HG03045 (cell line): ENCODE data around the gene MAD2L2.

Experiments used
- ATAC-seq: cut with Tn5 transposase; IDR thresholded peaks from one replicate; pipeline ENCODE4 v1.9.1; 2021; ENCODE audit warnings: mild to moderate bottlenecking, moderate library complexity; ENCODE audit not compliant: unreplicated experiment

MAD2L2 gene

GRCh38 chr1:11681071-11681771, at the start of gene MAD2L2:
TSS of gene MAD2L2 (minus strand) at chr1:11681148. CDS start at chr1:11680601, 547 bp downstream.
- ATAC-seq, result peak; percentile 79

GRCh38 chr1:11730429-11730891, 49.5 kb upstream of the MAD2L2 start:
- ATAC-seq, result no peak

- ATAC-seq, result no peak
Measured at GRCh38 chr1:11729498-11730428, 48.8 kb upstream of the MAD2L2 start.

- ATAC-seq, result no peak
Measured at GRCh38 chr1:11729155-11729497, 48.2 kb upstream of the MAD2L2 start.

GRCh38 chr1:11728126-11728806, 47.3 kb upstream of the MAD2L2 start:
- no peak for ATAC-seq

- ATAC-seq, result no peak
Measured at GRCh38 chr1:11727119-11727518, 46.2 kb upstream of the MAD2L2 start.

GRCh38 chr1:11725616-11726015, 44.7 kb upstream of the MAD2L2 start:
- no peak for ATAC-seq

- ATAC-seq, result no peak
Measured at GRCh38 chr1:11722538-11722937, 41.6 kb upstream of the MAD2L2 start.

GRCh38 chr1:11721311-11721710, 40.4 kb upstream of the MAD2L2 start:
- no peak for ATAC-seq

GRCh38 chr1:11720525-11720924, 39.6 kb upstream of the MAD2L2 start:
- no peak for ATAC-seq

GRCh38 chr1:11720033-11720376, 39.1 kb upstream of the MAD2L2 start:
- no peak for ATAC-seq

- ATAC-seq, result no peak
Measured at GRCh38 chr1:11719313-11720032, 38.5 kb upstream of the MAD2L2 start.

GRCh38 chr1:11714831-11715575, 34.1 kb upstream of the MAD2L2 start:
- no peak for ATAC-seq

- no peak for ATAC-seq
Measured at GRCh38 chr1:11713095-11713494, 32.1 kb upstream of the MAD2L2 start.

- no peak for ATAC-seq
Measured at GRCh38 chr1:11712285-11712684, 31.3 kb upstream of the MAD2L2 start.

- ATAC-seq, result no peak
Measured at GRCh38 chr1:11711490-11711889, 30.5 kb upstream of the MAD2L2 start.

- ATAC-seq, result no peak
Measured at GRCh38 chr1:11708554-11709350, 27.8 kb upstream of the MAD2L2 start.

- ATAC-seq, result no peak
Measured at GRCh38 chr1:11707621-11708276, 26.8 kb upstream of the MAD2L2 start.

- no peak for ATAC-seq
Measured at GRCh38 chr1:11706292-11706691, 25.3 kb upstream of the MAD2L2 start.
